ENCODE data around the gene RAPGEF5.
"Not testable (repeated sequence)": the region's sequence is repeated elsewhere in the genome, so short reads cannot be mapped to it uniquely, and the experiment has no call there.

Gene RAPGEF5

DNA sequence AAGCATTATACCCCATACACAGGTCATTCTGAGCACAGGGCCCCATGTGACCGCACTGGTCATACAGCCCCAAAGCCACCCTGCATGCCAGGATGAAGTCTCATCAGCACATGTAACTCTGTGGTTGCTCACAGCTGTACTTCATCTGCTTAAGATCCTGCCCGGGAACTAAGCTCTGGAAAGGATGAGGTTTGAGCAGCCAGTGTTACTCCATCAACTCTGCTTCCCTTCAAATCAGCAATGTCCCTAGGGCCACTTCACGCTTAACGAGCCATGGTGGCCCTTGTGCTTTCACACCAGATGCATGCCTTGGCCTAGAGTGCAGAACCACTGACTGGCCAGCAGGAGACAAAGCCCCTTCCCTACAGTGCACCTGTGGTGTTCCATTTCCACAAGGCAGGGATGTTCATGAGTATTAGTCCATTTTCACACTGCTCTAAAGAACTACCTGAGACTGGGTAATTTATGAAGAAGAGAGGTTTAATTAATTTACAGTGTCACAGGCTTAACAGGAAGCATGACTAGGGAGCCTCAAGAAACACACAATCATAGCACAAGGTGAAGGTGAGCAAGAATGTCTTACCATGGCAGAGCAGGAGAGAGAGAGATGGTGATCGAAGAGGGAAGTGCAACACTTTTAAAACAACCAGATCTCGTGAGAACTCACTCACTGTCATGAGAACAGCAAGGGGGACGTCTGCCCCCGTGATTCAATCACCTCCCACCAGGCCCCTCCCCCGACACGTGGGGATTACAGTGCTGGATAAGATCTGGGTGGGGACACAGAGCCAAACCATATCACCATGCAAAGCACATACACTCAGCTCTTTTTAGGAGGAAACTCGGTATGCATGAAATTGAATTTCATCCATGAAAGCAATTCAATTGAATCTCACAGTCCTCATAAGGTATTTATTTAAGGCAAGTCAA, 262.3 kb downstream of the RAPGEF5 start:
- Histone ChIP-seq H3K4me1 (peaks cover 0 to 9% (median 2%) of the 10 kb centered on the region in 4 donors), H3K9me3 (no peaks in the 10 kb centered on the region), H3K36me3 (no peaks in the 10 kb centered on the region), H3K4me3 (no peak overlapping the region), H3K27ac (no peak overlapping the region), H3K27me3 (peaks cover 0 to 8% of the 10 kb centered on the region in 2 donors)
- TF ChIP-seq CTCF (IDR thresholded peaks at IDR 0.05): no peak
- DNase-seq: no peak
- intact Hi-C loops (cut with DNase I; ENCODE audit: low total_unique reads): no loop called here

DNA sequence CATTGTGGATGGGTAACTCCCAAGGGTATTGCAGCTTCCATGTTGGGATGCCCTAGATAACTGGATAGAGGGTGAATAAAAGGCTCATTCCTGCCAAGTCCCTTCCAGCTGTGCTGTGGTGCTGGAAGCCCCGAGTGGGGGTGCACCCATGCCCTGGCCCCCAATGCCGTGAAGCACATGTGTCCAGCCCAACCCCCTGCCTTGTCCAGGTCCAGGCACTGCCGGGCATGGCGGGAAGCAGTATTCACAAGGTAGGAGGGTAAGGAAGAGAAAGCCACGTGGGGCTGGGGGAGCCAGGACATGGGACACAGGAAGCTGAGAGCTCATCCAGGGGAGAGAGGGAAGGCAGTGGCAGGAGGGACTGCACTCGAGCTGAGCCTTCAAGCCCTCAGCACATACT, 263.0 kb downstream of the RAPGEF5 start:
- DNase-seq: no peak
- H3K36me3 ChIP-seq: no peaks in the 10 kb centered on the region
- intact Hi-C loops (cut with DNase I; ENCODE audit: low total_unique reads): no loop called here
- peaks cover 0 to 9% (median 2%) of the 10 kb centered on the region in 4 donors for H3K4me1 ChIP-seq
- H3K27ac ChIP-seq: no peak overlapping the region
- H3K9me3 ChIP-seq: no peaks in the 10 kb centered on the region
- peaks cover 0 to under 1% of the 10 kb centered on the region in 2 donors for H3K27me3 ChIP-seq
- no peak for TF ChIP-seq CTCF (IDR thresholded peaks at IDR 0.05)
- H3K4me3 ChIP-seq: no peak overlapping the region

DNA sequence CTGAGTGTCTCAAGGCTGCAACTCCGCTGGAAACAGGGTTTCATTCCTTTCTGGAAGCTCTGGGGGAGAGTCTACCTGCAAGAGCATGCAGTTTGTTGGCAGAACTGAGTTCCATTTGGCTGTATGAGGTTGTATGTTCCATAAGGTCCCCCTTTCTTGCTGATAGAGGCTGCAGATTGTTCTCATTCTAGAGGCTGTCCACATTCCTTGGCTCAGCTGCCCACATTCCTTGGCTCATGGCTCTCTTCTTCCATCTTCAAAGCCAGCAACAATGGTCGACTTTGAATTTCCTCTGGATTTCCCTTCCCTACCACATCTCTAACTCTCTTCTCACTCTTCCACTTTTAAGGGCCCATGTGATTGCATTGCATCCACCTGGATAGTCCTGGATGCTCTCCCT, 264.0 kb downstream of the RAPGEF5 start:
- DNase-seq: no peak
- H3K9me3 ChIP-seq: no peaks in the 10 kb centered on the region

GRCh38 chr7:22090958-22091525, 265.9 kb downstream of the RAPGEF5 start:
- H3K4me1 ChIP-seq; H3K27ac ChIP-seq; intact Hi-C loops (cut with DNase I; ENCODE audit: low total_unique reads); H3K4me3 ChIP-seq; H3K36me3 ChIP-seq; DNase-seq; H3K27me3 ChIP-seq; H3K9me3 ChIP-seq: not testable (repeated sequence)

More for the DNA sequence above, 264.0 kb downstream of the RAPGEF5 start:
- Histone ChIP-seq H3K36me3 (no peaks in the 10 kb centered on the region), H3K4me3 (no peak overlapping the region), H3K27ac (no peak overlapping the region), H3K4me1 (peaks cover 0 to 9% (median 2%) of the 10 kb centered on the region in 4 donors), H3K27me3 (no peaks in the 10 kb centered on the region)
- TF ChIP-seq CTCF (IDR thresholded peaks at IDR 0.05): no peak
- intact Hi-C loops (cut with DNase I; ENCODE audit: low total_unique reads): no loop called here

GRCh38 chr7:22090512-22090911, 266.4 kb downstream of the RAPGEF5 start:
- no peaks in the 10 kb centered on the region for H3K9me3 ChIP-seq
- no peaks in the 10 kb centered on the region for H3K27me3 ChIP-seq
- H3K4me1 ChIP-seq: peaks cover 0 to 9% (median 2%) of the 10 kb centered on the region in 4 donors
- TF ChIP-seq CTCF (IDR thresholded peaks at IDR 0.05): no peak
- DNase-seq: no peak
- no peaks in the 10 kb centered on the region for H3K36me3 ChIP-seq
- intact Hi-C loops (cut with DNase I; ENCODE audit: low total_unique reads): no loop called here
- H3K4me3 ChIP-seq: no peak overlapping the region
- H3K27ac ChIP-seq: no peak overlapping the region

DNA sequence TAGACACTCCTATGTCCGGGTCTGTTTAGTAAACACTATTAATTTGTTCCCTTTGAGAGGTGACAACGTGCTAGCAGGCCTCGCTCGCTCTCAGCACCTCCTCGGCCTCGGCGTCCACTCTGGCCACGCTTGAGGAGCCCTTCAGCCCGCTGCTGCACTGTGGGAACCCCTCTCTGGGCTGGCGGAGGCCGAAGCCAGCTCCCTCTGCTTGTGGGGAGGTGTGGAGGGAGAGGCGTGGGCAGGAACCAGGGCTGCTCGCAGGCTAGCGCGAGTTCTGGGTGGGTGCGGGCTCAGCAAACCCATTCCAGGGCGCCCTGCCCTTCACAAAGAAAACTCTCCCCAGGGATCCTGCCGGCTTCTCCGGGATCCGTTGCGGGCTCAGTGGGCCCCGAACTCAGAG, 266.8 kb downstream of the RAPGEF5 start:
- intact Hi-C loops (cut with DNase I; ENCODE audit: low total_unique reads): no loop called here
- no peak for DNase-seq
- H3K36me3 ChIP-seq: no peaks in the 10 kb centered on the region
- H3K4me1 ChIP-seq: peaks cover 0 to 9% (median 2%) of the 10 kb centered on the region in 4 donors
- TF ChIP-seq CTCF (IDR thresholded peaks at IDR 0.05): no peak
- H3K4me3 ChIP-seq: no peak overlapping the region
- no peaks in the 10 kb centered on the region for H3K9me3 ChIP-seq
- no peak overlapping the region for H3K27ac ChIP-seq
- no peaks in the 10 kb centered on the region for H3K27me3 ChIP-seq

Measured in tibial artery (tissue), 4 donors.